C4-2B (cell line): Measurements from ENCODE around the gene RAB18.

Experiments
- H3K27ac ChIP-seq: fragments of 450-650 bp; 2 replicates; pipeline ENCODE4 v1.5.1; 2017
- ZFX ChIP-seq: fragments of 450-650 bp; IDR thresholded peaks from 2 replicates; pipeline ENCODE4 v1.6.1; 2017
- TF ChIP-seq, protein P1 (sequence below): fragments of 450-650 bp; conservative IDR thresholded peaks from 2 replicates; pipeline ENCODE4 v1.5.1; 2017; ENCODE audit warnings: mild to moderate bottlenecking

RAB18 gene

DNA sequence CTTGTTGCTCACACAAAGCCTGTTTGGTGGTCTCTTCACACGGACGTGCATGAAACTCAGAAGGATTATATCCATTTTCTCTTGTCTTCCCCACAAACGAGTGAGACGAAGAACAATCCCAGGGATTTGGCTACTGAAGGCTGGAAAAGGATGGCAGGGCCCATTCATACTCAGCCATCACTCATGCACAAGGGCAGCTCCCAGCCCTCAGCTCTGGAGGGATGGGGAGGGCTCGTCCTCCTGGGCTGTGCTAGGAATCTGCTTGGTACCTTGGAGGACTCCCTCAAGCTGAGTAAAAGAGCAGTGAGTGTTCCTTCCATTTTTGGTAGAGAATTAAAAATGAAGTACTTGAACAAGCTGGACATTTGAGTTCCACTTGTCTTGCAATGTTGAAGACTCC lies 33.2 kb upstream of the RAB18 start:
- no peak overlapping the region for H3K27ac ChIP-seq
- TF ChIP-seq, protein P1, sequence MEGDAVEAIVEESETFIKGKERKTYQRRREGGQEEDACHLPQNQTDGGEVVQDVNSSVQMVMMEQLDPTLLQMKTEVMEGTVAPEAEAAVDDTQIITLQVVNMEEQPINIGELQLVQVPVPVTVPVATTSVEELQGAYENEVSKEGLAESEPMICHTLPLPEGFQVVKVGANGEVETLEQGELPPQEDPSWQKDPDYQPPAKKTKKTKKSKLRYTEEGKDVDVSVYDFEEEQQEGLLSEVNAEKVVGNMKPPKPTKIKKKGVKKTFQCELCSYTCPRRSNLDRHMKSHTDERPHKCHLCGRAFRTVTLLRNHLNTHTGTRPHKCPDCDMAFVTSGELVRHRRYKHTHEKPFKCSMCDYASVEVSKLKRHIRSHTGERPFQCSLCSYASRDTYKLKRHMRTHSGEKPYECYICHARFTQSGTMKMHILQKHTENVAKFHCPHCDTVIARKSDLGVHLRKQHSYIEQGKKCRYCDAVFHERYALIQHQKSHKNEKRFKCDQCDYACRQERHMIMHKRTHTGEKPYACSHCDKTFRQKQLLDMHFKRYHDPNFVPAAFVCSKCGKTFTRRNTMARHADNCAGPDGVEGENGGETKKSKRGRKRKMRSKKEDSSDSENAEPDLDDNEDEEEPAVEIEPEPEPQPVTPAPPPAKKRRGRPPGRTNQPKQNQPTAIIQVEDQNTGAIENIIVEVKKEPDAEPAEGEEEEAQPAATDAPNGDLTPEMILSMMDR: no peak

DNA sequence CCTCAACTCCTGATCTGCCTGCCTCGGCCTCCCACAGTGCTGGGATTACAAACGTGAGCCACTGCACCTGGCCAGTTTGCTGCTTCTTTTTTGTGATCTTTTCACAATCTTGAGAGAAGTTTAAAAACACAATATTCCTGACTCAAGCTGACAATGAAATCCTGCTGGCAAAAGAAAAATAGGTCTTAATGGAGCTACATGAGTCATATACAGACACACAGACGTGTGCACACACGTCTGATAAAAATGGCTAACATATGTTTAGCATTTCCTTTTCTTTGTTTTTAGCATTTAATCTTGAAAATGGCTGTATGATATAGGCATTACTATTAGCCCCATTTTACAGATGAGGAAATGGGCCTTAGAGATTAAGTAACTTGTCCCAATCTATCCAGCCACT lies 29.4 kb upstream of the RAB18 start:
- H3K27ac ChIP-seq: no peak overlapping the region
- TF ChIP-seq, protein P1: no peak
- TF ChIP-seq ZFX: no peak

DNA sequence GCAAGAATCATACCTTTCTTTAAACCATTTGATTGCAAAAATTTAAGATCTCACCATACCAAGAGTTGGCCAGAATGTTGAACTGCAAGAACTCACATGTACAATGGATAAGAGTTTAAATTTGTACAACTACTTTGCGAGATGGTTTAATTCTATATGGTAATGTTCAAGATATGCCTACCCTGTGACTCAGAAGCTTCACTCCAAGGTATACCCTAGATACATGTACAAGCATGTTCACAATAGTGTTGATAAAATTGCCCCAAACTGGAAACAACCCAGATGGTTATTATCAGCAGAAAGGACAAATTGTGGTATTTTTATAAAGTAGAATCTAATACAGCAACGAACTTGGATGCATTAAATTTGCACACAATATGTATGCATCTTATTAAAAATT lies 25.1 kb upstream of the RAB18 start:
- TF ChIP-seq ZFX: no peak
- TF ChIP-seq, protein P1: no peak
- no peak overlapping the region for H3K27ac ChIP-seq

DNA sequence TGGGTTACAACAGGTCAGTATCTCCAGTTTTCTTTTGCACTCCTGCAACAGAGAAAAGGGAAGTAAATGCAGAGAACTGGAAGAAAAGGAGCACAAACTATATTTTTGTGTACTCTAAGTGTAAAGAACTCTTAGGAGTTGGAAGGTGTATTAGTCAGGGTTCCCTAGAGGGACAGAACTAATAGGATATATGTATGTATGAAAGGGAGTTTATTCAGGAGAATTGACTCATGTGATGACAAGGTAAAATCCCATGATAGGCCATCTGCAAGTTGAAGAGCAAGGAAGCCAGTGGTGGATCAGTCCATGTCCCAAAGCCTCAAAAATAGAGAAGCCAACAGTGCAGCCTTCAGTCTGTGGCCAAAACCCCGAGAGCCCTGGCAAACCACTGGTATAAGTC lies 22.6 kb upstream of the RAB18 start:
- no peak overlapping the region for H3K27ac ChIP-seq
- TF ChIP-seq, protein P1: no peak
- TF ChIP-seq ZFX: no peak

DNA sequence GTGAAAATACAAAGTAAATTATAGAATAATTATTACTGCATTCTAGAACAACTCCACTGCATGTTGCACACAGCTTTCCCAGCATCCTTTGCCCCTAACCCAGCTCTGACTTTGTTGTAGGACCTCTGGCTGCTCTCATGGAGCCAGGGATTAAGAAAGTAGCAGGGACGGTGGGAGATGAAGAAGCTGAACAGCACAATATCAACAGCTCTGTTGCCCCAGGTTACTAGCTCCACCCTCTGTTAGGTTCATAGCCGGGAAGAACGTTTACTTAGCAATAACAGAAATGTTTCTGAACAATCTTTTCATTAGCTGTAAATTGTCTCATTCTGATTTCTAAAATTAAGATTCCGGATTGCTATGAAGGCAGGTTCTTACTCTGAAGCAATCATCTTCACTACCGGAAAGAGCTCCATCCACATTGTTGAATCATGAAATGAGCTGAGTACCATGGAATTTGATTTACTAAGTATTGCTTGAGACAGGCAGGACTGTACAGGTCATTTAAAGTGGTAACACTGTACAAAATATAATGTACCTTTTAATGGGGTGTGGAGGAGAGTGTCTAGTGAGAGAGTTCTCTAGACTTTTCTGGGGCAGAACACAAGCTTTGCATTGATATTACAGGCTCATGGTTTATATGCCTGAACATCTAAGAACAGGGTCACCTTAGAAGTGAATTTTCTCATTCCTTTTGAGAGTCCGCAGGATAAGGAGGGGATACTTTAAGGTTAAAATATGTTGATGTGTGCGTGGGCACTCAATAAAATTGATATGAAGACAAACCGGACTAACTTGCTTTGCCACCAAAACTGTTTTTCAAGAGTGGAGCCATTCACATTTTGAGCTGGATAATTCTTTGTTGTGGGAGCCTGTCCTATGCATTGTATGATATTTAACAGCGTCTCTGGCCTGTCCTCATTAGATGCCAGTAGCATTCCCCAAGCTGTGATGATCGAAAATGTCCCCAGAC lies 20.8 kb upstream of the RAB18 start:
- TF ChIP-seq, protein P1: no peak
- TF ChIP-seq ZFX: no peak
- no peak overlapping the region for H3K27ac ChIP-seq

DNA sequence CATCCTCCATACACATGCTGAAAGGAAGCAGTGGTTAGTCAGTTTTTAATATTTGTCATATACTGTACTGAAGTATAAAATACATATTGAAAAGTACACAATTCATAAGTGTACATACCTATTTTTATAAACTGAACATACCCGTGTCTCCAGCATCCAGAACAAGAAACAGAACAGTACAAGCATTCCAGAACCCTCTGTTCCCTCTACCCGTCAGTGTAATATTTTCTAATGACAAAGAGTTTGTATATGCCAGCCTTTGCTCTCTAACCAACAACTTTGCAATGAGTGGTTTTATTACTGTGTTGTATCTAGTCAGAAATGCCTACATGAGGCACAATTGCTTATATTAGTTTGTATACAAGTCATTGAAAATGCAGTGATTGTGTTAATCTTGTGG lies 18.7 kb upstream of the RAB18 start:
- no peak overlapping the region for H3K27ac ChIP-seq
- TF ChIP-seq, protein P1: no peak
- TF ChIP-seq ZFX: no peak

DNA sequence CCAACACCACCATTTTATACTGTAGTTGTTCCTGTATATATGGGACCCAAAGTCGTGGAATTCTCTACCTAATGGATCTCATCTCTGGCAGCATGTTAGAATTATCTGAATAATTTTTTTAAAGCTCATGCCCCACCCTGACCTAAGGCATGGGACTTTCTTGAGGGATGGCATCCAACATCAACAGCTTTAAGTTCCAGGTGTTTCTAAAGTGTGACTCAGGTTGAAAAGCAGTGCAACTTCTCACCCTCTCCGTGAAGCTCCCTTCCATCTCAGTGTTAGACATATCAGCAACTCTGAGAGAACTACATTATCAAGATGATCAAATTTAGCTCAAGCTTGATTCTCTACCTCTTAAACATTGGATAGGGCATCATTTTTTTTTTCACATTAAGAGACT lies 18.1 kb upstream of the RAB18 start:
- TF ChIP-seq ZFX: no peak
- TF ChIP-seq, protein P1: no peak
- H3K27ac ChIP-seq: no peak overlapping the region
